Ramos (cell line): ENCODE data around the gene LRMDA.

Experiments
- in situ Hi-C: fragments of 300-500 bp; cut with MboI; formaldehyde crosslinking; loops from one replicate; pipeline ENCODE4 v1.14.3; 2022; ENCODE audit warnings: low sequenced_read_pairs; ENCODE audit not compliant: unreplicated experiment

Gene LRMDA

GRCh38 chr10:76397181-76398042 lies 966.0 kb downstream of the LRMDA start:
- in situ Hi-C loops: no loop called here

- in situ Hi-C loops: no loop called here
Observed at GRCh38 chr10:76398043-76398710, 966.8 kb downstream of the LRMDA start.

- in situ Hi-C loops: no loop called here
Observed at GRCh38 chr10:76399226-76399625, 967.8 kb downstream of the LRMDA start.

- in situ Hi-C loops: no loop called here
Observed at GRCh38 chr10:76401006-76401405, 969.6 kb downstream of the LRMDA start.

- in situ Hi-C loops: no loop called here
Observed at GRCh38 chr10:76403912-76404311, 972.5 kb downstream of the LRMDA start.

GRCh38 chr10:76404531-76404930 lies 973.1 kb downstream of the LRMDA start:
- in situ Hi-C loops: no loop called here

GRCh38 chr10:76405922-76406321 lies 974.5 kb downstream of the LRMDA start:
- in situ Hi-C loops: no loop called here

GRCh38 chr10:76408646-76409045 lies 977.2 kb downstream of the LRMDA start:
- in situ Hi-C loops: no loop called here

- in situ Hi-C loops: no loop called here
Observed at GRCh38 chr10:76411729-76412435, 980.5 kb downstream of the LRMDA start.

- in situ Hi-C loops: no loop called here
Observed at GRCh38 chr10:76415554-76415953, 984.1 kb downstream of the LRMDA start.

GRCh38 chr10:76416642-76417041 lies 985.2 kb downstream of the LRMDA start:
- in situ Hi-C loops: no loop called here

GRCh38 chr10:76420725-76421124 lies 989.3 kb downstream of the LRMDA start:
- in situ Hi-C loops: no loop called here

GRCh38 chr10:76422769-76423168 lies 991.3 kb downstream of the LRMDA start:
- in situ Hi-C loops: no loop called here

GRCh38 chr10:76428551-76429367 lies 997.3 kb downstream of the LRMDA start:
- in situ Hi-C loops: no loop called here

GRCh38 chr10:76429368-76430060 lies 998.1 kb downstream of the LRMDA start:
- in situ Hi-C loops: no loop called here

GRCh38 chr10:76430061-76430645 lies 998.7 kb downstream of the LRMDA start:
- in situ Hi-C loops: no loop called here

GRCh38 chr10:76432016-76433012 lies 1000.9 kb downstream of the LRMDA start:
- in situ Hi-C loops: no loop called here
